Erythroblast (primary cell): ENCODE data around the gene NKD1.

Experiments
- GATA1 ChIP-seq: IDR thresholded peaks from 2 replicates; pipeline ENCODE4 v1.6.1; 2011; ENCODE audit warnings: low read depth, mild to moderate bottlenecking, control low read depth, low read length, moderate library complexity
- POLR2A ChIP-seq: IDR thresholded peaks from 2 replicates; pipeline ENCODE4 v1.6.1; 2011; ENCODE audit warnings: mild to moderate bottlenecking, low read length

- TF ChIP-seq POLR2A = no peak
- no peak for TF ChIP-seq GATA1
Measured at GRCh38 chr16:50624449-50624970, 76.3 kb downstream of the NKD1 start.
